Sigmoid colon (tissue), 4 donors: ENCODE measurements around the gene SH3RF2.

Experiments
- CTCF ChIP-seq, 4 experiments: fragments of 450-650 bp in 3 of 4; fragments of 200-600 bp in 1 of 4; IDR thresholded peaks; one replicate each; pipeline ENCODE4 v1.5.1; 2016 to 2019; ENCODE audit warnings: antibody characterized with exemption in 4 of 4, mild to moderate bottlenecking in 3 of 4, moderate library complexity in 2 of 4
- EP300 ChIP-seq, 4 donors: sonication (generic); formaldehyde crosslinking; IDR thresholded peaks; one replicate each; pipeline ENCODE4 v1.6.1; 2017; ENCODE audit warnings: antibody characterized with exemption in 4 of 4
- POLR2A ChIP-seq, 2 donors: fragments of 450-650 bp; IDR thresholded peaks; one replicate each; pipeline ENCODE4 v1.6.1; 2016; ENCODE audit warnings: antibody characterized with exemption in 2 of 2, mild to moderate bottlenecking in 2 of 2, moderate library complexity in 2 of 2
- POLR2AphosphoS5 ChIP-seq, 4 donors: sonication (generic); formaldehyde crosslinking; IDR thresholded peaks; one replicate each; pipeline ENCODE4 v1.6.1; 2017; ENCODE audit warnings: antibody characterized with exemption in 4 of 4

DNA sequence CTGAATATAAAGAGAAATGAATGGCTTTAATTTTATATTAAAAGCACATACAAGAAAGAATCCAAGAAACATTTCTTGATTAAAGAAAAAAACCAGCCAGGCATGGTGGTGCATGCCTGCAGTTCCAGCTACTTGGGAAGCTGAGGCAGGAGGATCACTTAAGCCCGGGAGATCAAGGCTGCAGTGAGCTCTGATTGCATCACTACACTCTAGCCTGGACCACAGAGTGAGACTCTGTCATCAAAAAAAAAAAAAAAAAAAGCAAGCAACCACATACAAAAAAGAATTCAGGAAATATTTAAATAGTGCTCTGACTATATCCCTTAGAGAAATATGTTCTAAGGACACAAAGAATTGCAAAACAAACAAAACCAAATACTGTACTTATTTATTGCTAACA is 171.5 kb downstream of the SH3RF2 start:
- no peak for TF ChIP-seq POLR2A (IDR thresholded peaks at IDR 0.05)
- no peak for TF ChIP-seq CTCF (IDR thresholded peaks at IDR 0.05)
- TF ChIP-seq EP300 (IDR thresholded peaks at IDR 0.05) = no peak
- no peak for TF ChIP-seq POLR2AphosphoS5 (IDR thresholded peaks at IDR 0.05)
